Measurements from ENCODE around the gene SMYD3. TPM values are rescaled to one million over a fixed set of nuclear protein-coding genes. Genes with fewer than 3 reads are reported as not detected.
"Not testable (repeated sequence)": the region's sequence is repeated elsewhere in the genome, so short reads cannot be mapped to it uniquely, and the experiment has no call there.

The SMYD3 gene
- total and polyA plus RNA-seq, 9 donors, result 8.0 to 13.9 (median 9.6) TPM

- Histone ChIP-seq H3K36me3 (ENCODE audit: control insufficient read depth, insufficient read depth, low read length) (no peaks in the 10 kb centered on the region), H3K27me3 (ENCODE audit: control insufficient read depth, insufficient read depth, low read length) (no peaks in the 10 kb centered on the region), H3K27ac (ENCODE audit: low read length) (no peak overlapping the region), H3K4me1 (ENCODE audit: control insufficient read depth, insufficient read depth, low read length) (no peaks in the 10 kb centered on the region), H3K4me3 (ENCODE audit: low read length) (no peak overlapping the region), H3K9me3 (replicated peaks; ENCODE audit: control insufficient read depth, low read depth, low read length) (no peaks in the 10 kb centered on the region)
- DNase-seq, result peak; percentile 18
- WGBS (ENCODE audit: insufficient coverage), result 46% methylated on average over 7 of the region's 10 CpGs
Observed at GRCh38 chr1:245946905-245947304, 560.2 kb downstream of the SMYD3 start.

DNA sequence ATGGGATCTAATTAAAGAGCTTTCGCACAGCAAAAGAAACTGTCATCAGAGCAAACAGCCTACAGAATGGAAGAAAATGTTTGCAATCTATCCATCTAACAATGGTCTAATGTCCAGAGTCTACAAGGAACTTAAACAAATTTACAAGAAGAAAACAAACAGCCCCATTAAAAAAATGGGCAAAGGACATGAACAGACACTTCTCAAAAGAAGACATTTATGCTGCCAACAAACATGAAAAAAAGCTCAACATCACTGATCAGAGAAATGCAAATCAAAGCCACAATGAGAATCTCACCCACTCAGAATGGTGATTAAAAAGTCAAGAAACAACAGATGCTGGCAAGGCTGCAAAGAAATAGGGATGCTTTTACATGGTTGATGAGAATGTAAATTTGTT, 561.9 kb downstream of the SMYD3 start:
- not testable (repeated sequence) for H3K4me1 ChIP-seq (ENCODE audit: control insufficient read depth, insufficient read depth, low read length); DNase-seq; H3K27me3 ChIP-seq (ENCODE audit: control insufficient read depth, insufficient read depth, low read length); H3K36me3 ChIP-seq (ENCODE audit: control insufficient read depth, insufficient read depth, low read length); H3K4me3 ChIP-seq (ENCODE audit: low read length); H3K9me3 ChIP-seq (replicated peaks; ENCODE audit: control insufficient read depth, low read depth, low read length); H3K27ac ChIP-seq (ENCODE audit: low read length)
- WGBS (ENCODE audit: insufficient coverage), result no CpG with 5 or more reads among the region's 1 CpG

- Histone ChIP-seq H3K36me3 (ENCODE audit: control insufficient read depth, insufficient read depth, low read length) (no peaks in the 10 kb centered on the region), H3K4me1 (ENCODE audit: control insufficient read depth, insufficient read depth, low read length) (no peaks in the 10 kb centered on the region), H3K27me3 (ENCODE audit: control insufficient read depth, insufficient read depth, low read length) (no peaks in the 10 kb centered on the region), H3K27ac (ENCODE audit: low read length) (no peak overlapping the region), H3K9me3 (replicated peaks; ENCODE audit: control insufficient read depth, low read depth, low read length) (no peaks in the 10 kb centered on the region), H3K4me3 (ENCODE audit: low read length) (no peak overlapping the region)
- no peak for DNase-seq
- no CpG with 5 or more reads among the region's 3 CpGs for WGBS (ENCODE audit: insufficient coverage)
Observed at GRCh38 chr1:245942856-245943255, 564.2 kb downstream of the SMYD3 start.

DNA sequence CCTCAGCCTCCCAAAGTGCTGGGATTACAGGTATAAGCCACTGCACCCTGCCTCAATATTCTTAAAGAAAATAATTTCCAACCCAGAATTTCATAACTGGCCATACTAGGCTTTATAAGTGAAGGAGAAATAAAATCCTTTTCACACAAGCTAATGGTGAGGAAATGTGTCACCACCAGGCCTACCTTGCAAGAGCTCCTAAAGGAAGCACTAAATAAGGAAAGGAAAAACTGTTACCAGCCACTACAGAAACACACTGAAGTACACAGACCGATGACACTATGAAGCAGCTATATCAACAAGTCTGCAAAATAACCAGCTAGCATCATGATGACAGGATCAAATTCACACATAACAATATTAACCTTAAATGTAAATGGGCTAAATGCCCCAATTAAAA, 565.3 kb downstream of the SMYD3 start:
- WGBS (ENCODE audit: insufficient coverage), result no CpG with 5 or more reads among the region's 1 CpG
- not testable (repeated sequence) for H3K27me3 ChIP-seq (ENCODE audit: control insufficient read depth, insufficient read depth, low read length)

DNA sequence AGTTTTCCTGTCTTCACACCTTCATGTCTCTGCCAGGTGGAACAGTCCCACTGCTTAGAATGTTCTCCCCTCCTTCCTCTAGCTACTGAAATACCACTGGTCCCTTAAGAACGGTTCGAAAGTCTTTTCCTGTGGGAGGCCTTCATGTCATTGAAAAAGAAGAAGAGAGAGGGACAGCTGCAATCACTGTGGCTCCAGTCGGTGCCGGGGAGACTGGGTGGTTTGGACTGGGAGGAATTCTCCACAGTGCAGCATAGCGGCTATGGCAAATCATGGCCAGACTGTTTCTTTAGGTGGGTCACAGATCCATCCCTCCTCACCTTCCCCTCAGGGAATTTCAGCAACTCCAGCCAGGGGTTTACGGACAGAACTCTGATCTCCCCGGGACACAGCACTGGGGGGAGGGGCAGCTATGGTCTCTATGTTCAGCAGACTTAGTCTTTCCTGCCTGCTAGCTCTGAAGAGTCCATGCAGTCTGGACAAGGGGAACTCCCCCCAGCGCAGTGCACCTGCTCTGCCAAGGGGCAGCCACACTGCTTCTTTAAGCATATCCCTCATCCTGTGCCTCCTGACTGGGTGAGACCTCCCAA, 567.2 kb downstream of the SMYD3 start:
- Histone ChIP-seq H3K36me3 (ENCODE audit: control insufficient read depth, insufficient read depth, low read length) (no peaks in the 10 kb centered on the region), H3K4me1 (ENCODE audit: control insufficient read depth, insufficient read depth, low read length) (no peaks in the 10 kb centered on the region), H3K27me3 (ENCODE audit: control insufficient read depth, insufficient read depth, low read length) (no peaks in the 10 kb centered on the region), H3K27ac (ENCODE audit: low read length) (no peak overlapping the region), H3K9me3 (replicated peaks; ENCODE audit: control insufficient read depth, low read depth, low read length) (no peaks in the 10 kb centered on the region), H3K4me3 (ENCODE audit: low read length) (no peak overlapping the region)
- 24% methylated on average over 3 of the region's 8 CpGs for WGBS (ENCODE audit: insufficient coverage)
- no peak for DNase-seq

More for the DNA sequence above, 565.3 kb downstream of the SMYD3 start:
- H3K27ac ChIP-seq (ENCODE audit: low read length); H3K4me1 ChIP-seq (ENCODE audit: control insufficient read depth, insufficient read depth, low read length); H3K4me3 ChIP-seq (ENCODE audit: low read length); H3K9me3 ChIP-seq (replicated peaks; ENCODE audit: control insufficient read depth, low read depth, low read length); H3K36me3 ChIP-seq (ENCODE audit: control insufficient read depth, insufficient read depth, low read length); DNase-seq: not testable (repeated sequence)

DNA sequence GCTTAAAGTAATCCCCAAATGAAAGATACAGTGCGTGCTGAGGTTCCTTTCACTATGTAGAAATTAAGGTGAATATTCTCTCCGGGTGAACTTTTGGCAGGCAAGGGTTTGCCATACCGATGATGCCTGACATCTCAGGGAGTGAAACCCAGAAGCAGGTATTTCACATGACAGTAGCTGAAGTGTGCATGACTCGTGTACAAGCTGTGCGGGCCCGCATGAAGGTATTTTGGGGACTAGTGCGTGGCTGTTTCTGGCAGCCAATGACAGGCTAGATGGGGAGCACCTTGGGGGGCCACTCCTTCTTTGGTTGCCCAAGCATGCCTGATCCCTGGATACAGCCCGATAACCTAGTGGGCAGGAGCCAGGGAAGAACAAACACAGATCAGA, 569.0 kb downstream of the SMYD3 start:
- no peak overlapping the region for H3K4me3 ChIP-seq (ENCODE audit: low read length)
- no peak for DNase-seq
- no peaks in the 10 kb centered on the region for H3K9me3 ChIP-seq (replicated peaks; ENCODE audit: control insufficient read depth, low read depth, low read length)
- H3K36me3 ChIP-seq (ENCODE audit: control insufficient read depth, insufficient read depth, low read length), result no peaks in the 10 kb centered on the region
- 75% methylated on average over 8 of the region's 8 CpGs for WGBS (ENCODE audit: insufficient coverage)
- H3K27ac ChIP-seq (ENCODE audit: low read length), result no peak overlapping the region
- no peaks in the 10 kb centered on the region for H3K4me1 ChIP-seq (ENCODE audit: control insufficient read depth, insufficient read depth, low read length)
- no peaks in the 10 kb centered on the region for H3K27me3 ChIP-seq (ENCODE audit: control insufficient read depth, insufficient read depth, low read length)

GRCh38 chr1:245937316-245938045, 569.6 kb downstream of the SMYD3 start:
- H3K4me3 ChIP-seq (ENCODE audit: low read length), result no peak overlapping the region
- WGBS (ENCODE audit: insufficient coverage), result 83% methylated on average over 1 of the region's 8 CpGs
- H3K4me1 ChIP-seq (ENCODE audit: control insufficient read depth, insufficient read depth, low read length), result no peaks in the 10 kb centered on the region
- H3K27me3 ChIP-seq (ENCODE audit: control insufficient read depth, insufficient read depth, low read length), result no peaks in the 10 kb centered on the region
- H3K36me3 ChIP-seq (ENCODE audit: control insufficient read depth, insufficient read depth, low read length), result no peaks in the 10 kb centered on the region
- no peak overlapping the region for H3K27ac ChIP-seq (ENCODE audit: low read length)
- no peak for DNase-seq
- H3K9me3 ChIP-seq (replicated peaks; ENCODE audit: control insufficient read depth, low read depth, low read length), result no peaks in the 10 kb centered on the region

DNA sequence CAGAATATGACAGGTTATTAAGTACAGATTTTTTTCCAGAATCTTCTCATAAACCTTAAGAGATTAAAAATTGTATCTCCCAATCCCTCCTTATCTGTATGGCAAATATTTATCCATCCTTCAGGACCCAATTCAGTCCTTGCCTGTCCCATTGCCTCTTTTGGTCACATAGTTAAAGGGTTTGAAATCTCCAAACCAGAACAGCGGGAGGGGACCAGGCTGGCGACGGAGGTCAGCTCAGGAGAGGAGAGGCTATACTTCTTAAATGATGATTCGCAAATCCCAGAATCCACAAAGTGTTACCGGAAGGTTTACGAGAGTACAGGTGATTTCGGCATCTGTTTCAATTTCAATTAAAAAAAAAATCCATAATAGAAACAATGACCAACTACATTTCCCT, 572.7 kb downstream of the SMYD3 start:
- Histone ChIP-seq H3K36me3 (ENCODE audit: control insufficient read depth, insufficient read depth, low read length) (no peaks in the 10 kb centered on the region), H3K27ac (ENCODE audit: low read length) (no peak overlapping the region), H3K9me3 (replicated peaks; ENCODE audit: control insufficient read depth, low read depth, low read length) (no peaks in the 10 kb centered on the region), H3K4me3 (ENCODE audit: low read length) (no peak overlapping the region), H3K4me1 (ENCODE audit: control insufficient read depth, insufficient read depth, low read length) (no peaks in the 10 kb centered on the region), H3K27me3 (ENCODE audit: control insufficient read depth, insufficient read depth, low read length) (no peaks in the 10 kb centered on the region)
- no CpG with 5 or more reads among the region's 7 CpGs for WGBS (ENCODE audit: insufficient coverage)
- no peak for DNase-seq

DNA sequence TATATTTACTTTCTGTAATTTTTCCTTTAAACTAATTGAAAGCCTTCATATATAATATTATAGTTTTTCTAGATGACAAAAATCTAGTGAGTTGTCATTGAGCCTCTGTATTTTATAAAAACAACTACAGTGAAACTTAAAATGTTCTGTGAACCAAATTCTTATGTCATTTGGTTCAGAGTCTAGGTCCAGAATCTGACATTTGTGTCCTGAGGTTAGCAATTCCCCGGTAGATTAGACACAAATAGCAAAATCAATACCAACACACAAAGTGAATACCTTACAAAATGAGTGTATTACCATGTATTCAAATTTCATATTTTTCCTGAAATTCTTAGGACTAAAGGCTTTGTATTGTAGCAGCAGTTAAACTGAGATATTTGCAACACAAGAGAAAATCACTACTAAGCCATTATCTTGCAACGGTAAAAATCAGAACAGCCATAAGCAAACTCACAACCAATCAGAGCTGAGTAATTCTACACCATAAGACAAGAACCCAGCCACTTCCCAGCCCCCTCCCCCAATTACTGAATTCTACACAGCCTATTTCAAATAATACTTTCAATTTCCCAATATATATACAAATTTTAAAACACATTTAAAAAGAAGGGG, 573.5 kb downstream of the SMYD3 start:
- 0% methylated on average over 1 of the region's 2 CpGs for WGBS (ENCODE audit: insufficient coverage)
- DNase-seq, result peak; percentile 30

DNA sequence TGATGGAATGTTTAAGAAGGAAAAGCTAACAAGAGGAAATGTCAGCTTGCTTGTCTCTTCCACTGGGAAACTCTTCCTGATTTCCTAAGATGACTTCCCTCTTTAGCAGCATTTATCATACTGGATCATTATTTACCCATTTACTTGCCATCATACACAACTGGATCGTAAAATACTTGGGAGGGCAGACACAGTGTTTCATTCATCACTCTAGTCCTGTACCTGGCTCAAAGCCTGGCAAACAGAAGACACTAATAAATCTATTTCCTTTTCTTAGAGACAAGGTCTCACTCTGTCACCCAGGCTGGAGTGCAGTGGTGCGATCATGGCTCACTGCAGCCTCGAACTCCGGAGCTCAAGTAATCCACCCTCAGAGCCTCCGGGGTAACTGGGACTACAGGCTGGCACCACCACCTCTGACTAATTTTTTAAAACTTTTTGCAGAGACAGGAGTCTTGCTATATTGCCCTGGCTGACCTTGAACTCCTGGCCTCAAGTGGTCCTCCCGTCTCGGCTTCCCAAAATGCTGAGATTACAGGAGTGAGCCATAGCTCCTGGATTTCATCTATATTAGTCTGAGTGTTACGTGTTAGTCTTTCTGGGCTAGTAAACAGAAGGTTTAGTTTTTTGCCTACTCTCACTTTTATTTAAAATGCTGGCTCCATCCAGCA, 574.6 kb downstream of the SMYD3 start:
- H3K9me3 ChIP-seq (replicated peaks; ENCODE audit: control insufficient read depth, low read depth, low read length), result no peaks in the 10 kb centered on the region
- WGBS (ENCODE audit: insufficient coverage), result 83% methylated on average over 5 of the region's 8 CpGs
- no peaks in the 10 kb centered on the region for H3K4me1 ChIP-seq (ENCODE audit: control insufficient read depth, insufficient read depth, low read length)
- no peaks in the 10 kb centered on the region for H3K27me3 ChIP-seq (ENCODE audit: control insufficient read depth, insufficient read depth, low read length)
- no peak for DNase-seq
- H3K4me3 ChIP-seq (ENCODE audit: low read length), result no peak overlapping the region
- H3K36me3 ChIP-seq (ENCODE audit: control insufficient read depth, insufficient read depth, low read length), result no peaks in the 10 kb centered on the region
- H3K27ac ChIP-seq (ENCODE audit: low read length), result no peak overlapping the region

More for the DNA sequence above, 573.5 kb downstream of the SMYD3 start:
- H3K36me3 ChIP-seq (ENCODE audit: control insufficient read depth, insufficient read depth, low read length), result no peaks in the 10 kb centered on the region
- H3K9me3 ChIP-seq (replicated peaks; ENCODE audit: control insufficient read depth, low read depth, low read length), result no peaks in the 10 kb centered on the region
- no peaks in the 10 kb centered on the region for H3K27me3 ChIP-seq (ENCODE audit: control insufficient read depth, insufficient read depth, low read length)
- H3K4me1 ChIP-seq (ENCODE audit: control insufficient read depth, insufficient read depth, low read length), result no peaks in the 10 kb centered on the region
- H3K27ac ChIP-seq (ENCODE audit: low read length), result no peak overlapping the region
- H3K4me3 ChIP-seq (ENCODE audit: low read length), result no peak overlapping the region
